ENCODE measurements around the gene CEP135.
A peak's percentile ranks its signal among the peaks of the same experiment; 100 is the strongest.

CEP135 gene

DNA sequence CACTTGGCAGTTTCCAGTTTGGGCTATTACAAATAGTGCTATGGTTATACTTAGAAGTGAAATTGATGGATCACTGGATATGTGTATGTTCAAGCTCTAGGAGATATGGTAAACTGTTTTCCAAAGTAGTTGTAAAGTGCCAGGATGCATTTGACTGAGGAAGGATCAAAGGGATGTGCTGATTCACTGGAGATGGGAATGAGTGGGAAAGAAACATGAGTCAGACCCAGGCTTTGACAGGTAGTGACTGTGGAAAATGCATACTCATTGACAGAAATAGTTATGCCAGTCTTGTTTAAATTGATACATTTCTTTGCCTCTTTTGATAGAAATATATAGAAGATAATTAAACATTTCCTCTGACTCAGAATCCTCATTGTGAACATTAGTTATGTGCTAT, 77.9 kb downstream of the CEP135 start:
- in situ Hi-C loops (cut with HindIII; ENCODE audit: low sequenced_read_pairs) = no loop called here
- H3K4me3 ChIP-seq (ENCODE audit: low read depth, low read length) = no peak overlapping the region
- peak; percentile 29 for DNase-seq (ENCODE audit: low read depth, low spot score)
- TF ChIP-seq, protein P1, sequence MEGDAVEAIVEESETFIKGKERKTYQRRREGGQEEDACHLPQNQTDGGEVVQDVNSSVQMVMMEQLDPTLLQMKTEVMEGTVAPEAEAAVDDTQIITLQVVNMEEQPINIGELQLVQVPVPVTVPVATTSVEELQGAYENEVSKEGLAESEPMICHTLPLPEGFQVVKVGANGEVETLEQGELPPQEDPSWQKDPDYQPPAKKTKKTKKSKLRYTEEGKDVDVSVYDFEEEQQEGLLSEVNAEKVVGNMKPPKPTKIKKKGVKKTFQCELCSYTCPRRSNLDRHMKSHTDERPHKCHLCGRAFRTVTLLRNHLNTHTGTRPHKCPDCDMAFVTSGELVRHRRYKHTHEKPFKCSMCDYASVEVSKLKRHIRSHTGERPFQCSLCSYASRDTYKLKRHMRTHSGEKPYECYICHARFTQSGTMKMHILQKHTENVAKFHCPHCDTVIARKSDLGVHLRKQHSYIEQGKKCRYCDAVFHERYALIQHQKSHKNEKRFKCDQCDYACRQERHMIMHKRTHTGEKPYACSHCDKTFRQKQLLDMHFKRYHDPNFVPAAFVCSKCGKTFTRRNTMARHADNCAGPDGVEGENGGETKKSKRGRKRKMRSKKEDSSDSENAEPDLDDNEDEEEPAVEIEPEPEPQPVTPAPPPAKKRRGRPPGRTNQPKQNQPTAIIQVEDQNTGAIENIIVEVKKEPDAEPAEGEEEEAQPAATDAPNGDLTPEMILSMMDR (IDR thresholded peaks at IDR 0.05; ENCODE audit: low read depth, low read length) = no peak

DNA sequence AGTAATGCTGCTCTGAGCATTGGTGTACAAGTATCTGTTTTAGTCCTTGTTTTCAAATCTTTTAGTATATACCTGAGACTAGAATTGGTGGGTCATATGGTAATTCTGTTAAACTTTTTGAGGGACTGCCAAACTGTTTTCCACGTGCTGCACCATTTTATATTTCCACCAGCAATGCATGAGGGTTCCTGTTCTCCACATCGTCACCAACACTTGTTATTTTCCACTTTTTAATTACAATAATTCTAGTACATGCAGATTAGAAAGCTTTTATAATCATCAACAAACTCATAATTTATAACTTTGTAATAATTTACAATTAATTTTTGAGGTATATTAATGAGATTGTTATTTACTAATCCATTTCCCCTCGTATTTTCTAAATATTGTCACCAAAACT, 79.4 kb downstream of the CEP135 start:
- H3K4me3 ChIP-seq (ENCODE audit: low read depth, low read length) = no peak overlapping the region
- DNase-seq (ENCODE audit: low read depth, low spot score) = no peak
- in situ Hi-C loops (cut with HindIII; ENCODE audit: low sequenced_read_pairs) = no loop called here
- TF ChIP-seq, protein P1 (IDR thresholded peaks at IDR 0.05; ENCODE audit: low read depth, low read length) = no peak

DNA sequence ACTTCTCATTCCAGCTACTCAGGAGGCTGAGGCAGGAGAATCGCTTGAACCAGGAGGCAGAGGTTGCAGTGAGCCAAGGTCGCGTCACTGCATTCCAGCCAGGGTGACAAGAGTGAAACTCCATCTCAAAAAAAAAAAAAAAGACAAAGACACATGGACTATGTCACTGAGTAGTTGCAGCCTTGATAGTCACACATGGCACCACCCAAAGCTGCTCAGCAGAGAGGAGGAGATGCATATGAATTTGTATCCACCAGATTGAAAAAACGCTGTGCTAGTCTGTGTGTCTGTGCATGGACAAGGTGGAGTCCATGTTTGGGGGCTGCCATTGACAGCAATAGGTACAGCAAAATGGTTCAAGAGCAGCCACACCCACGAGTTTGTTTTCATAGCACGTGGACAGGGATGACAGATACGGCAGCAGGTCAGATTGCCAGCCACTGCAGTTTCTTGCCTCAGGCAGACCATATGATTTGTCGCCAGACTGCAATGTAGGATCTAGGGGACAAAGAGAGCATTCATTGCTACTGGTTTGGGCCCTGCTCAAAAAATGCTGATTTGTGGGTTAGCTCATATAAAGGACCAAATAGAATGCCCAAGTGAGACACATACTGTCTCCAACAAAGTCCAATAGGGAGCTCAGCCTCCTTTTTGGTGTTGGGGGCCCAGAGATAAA, 89.9 kb downstream of the CEP135 start:
- in situ Hi-C loops (cut with HindIII; ENCODE audit: low sequenced_read_pairs) = no loop called here
- TF ChIP-seq, protein P1 (IDR thresholded peaks at IDR 0.05; ENCODE audit: low read depth, low read length) = no peak
- H3K4me3 ChIP-seq (ENCODE audit: low read depth, low read length) = no peak overlapping the region
- no peak for DNase-seq (ENCODE audit: low read depth, low spot score)

DNA sequence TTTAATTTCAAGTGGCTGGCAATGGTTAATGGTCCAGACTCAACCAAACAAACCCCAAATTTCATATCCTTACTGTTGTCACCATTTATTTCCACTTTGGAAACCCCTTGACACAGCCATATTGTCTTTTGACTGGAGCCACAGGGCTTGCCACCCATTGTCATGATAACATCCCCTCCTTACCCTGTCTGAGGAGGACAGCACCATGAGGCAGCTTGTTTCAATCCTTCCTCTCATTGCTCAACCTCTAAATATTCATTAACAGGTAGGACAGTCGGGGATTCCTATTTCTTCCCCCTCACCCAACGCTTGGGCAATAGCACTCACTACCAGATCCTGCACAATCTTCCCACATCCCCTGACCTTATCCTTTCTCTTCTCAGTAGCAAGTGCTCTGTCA, 92.1 kb downstream of the CEP135 start:
- TF ChIP-seq, protein P1 (IDR thresholded peaks at IDR 0.05; ENCODE audit: low read depth, low read length) = no peak
- no peak for DNase-seq (ENCODE audit: low read depth, low spot score)
- in situ Hi-C loops (cut with HindIII; ENCODE audit: low sequenced_read_pairs) = no loop called here
- H3K4me3 ChIP-seq (ENCODE audit: low read depth, low read length) = no peak overlapping the region

DNA sequence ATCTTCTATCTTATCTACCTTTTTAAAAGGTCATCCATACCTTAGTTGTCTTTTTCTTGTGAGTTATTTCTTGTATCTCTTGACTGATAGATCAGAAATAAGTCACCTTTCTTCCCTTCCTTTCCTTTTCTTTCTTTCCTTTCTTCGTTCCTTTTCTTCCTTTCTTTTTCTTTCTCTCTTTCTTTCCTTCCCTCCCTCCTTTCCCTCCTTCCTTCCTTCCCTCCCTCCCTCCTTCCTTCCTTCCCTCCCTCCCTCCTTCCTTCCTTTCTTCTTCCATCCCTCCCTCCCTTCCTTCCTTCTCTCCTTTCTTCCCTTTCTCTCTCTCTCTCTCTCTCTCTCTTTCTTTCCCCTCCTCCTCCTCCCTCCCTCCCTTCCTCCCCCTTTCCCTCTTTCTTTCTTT, 93.5 kb downstream of the CEP135 start:
- TF ChIP-seq, protein P1 (IDR thresholded peaks at IDR 0.05; ENCODE audit: low read depth, low read length) = no peak
- in situ Hi-C loops (cut with HindIII; ENCODE audit: low sequenced_read_pairs) = no loop called here
- no peak for DNase-seq (ENCODE audit: low read depth, low spot score)
- H3K4me3 ChIP-seq (ENCODE audit: low read depth, low read length) = no peak overlapping the region

DNA sequence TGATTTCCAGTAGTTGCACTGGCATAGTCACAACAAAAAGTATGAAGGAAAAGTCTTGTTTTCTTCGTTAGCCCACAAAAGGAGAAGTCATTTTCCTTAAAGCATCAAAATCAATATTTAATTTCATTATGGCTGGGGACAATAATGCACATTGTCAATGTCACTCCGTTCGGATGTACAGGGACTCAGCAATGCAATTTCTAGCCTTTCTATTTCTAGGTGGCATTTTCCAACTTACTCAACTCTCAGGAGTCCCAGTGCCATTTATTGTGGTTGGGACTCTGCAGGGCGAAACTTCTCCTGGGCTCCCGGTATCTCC, 99.6 kb downstream of the CEP135 start:
- H3K4me3 ChIP-seq (ENCODE audit: low read depth, low read length) = peak overlapping the region; percentile 57
- DNase-seq (ENCODE audit: low read depth, low spot score) = peak; percentile 30
- in situ Hi-C loops (cut with HindIII; ENCODE audit: low sequenced_read_pairs) = no loop called here
- TF ChIP-seq, protein P1 (IDR thresholded peaks at IDR 0.05; ENCODE audit: low read depth, low read length) = no peak

All from astrocyte of the spinal cord (primary cell).